Mononuclear cell (primary cell): ENCODE measurements around the gene SP2. TPM values are rescaled to one million over a fixed set of nuclear protein-coding genes. Genes with fewer than 3 reads are reported as not detected.

Experiments
- H3K27me3 ChIP-seq: 2 replicates; pipeline ENCODE4 v1.6.0; 2011; ENCODE audit warnings: low read length, control low read depth; ENCODE audit not compliant: insufficient read depth
- H3K4me1 ChIP-seq: 2 replicates; pipeline ENCODE4 v1.5.1; 2011; ENCODE audit warnings: mild to moderate bottlenecking, low read length, control low read depth; ENCODE audit not compliant: insufficient read depth
- H3K4me3 ChIP-seq: 2 replicates; pipeline ENCODE4 v1.5.1; 2011; ENCODE audit warnings: mild to moderate bottlenecking, low read length, moderate library complexity
- H3K9me3 ChIP-seq: 2 replicates; pipeline ENCODE4 v1.5.1; 2011; ENCODE audit warnings: low read depth, mild to moderate bottlenecking, control low read depth, low read length
- total RNA-seq: library from RNA; depleted of rRNA; stranded (reverse); fragments of >200 nt; gene quantifications from one replicate; pipeline ENCODE4 v1.2.3, GENCODE V29; 2012

The SP2 gene
- total RNA-seq, 1 donor = 2.5 TPM

- H3K4me1 ChIP-seq = peaks cover 5% of the 10 kb centered on the region
- no peak overlapping the region for H3K4me3 ChIP-seq
- no peaks in the 10 kb centered on the region for H3K9me3 ChIP-seq
- no peaks in the 10 kb centered on the region for H3K27me3 ChIP-seq
These were observed 33.2 kb upstream of the SP2 start for GRCh38 chr17:47862621-47863440.

- peaks cover 5% of the 10 kb centered on the region for H3K4me1 ChIP-seq
- no peak overlapping the region for H3K4me3 ChIP-seq
- peaks cover 1% of the 10 kb centered on the region for H3K27me3 ChIP-seq
- H3K9me3 ChIP-seq = no peaks in the 10 kb centered on the region
These were observed 31.2 kb upstream of the SP2 start for GRCh38 chr17:47864791-47865216.

- H3K4me3 ChIP-seq = no peak overlapping the region
- peaks cover 5% of the 10 kb centered on the region for H3K4me1 ChIP-seq
- H3K27me3 ChIP-seq = peaks cover 14% of the 10 kb centered on the region
- no peaks in the 10 kb centered on the region for H3K9me3 ChIP-seq
These were observed 29.1 kb upstream of the SP2 start for GRCh38 chr17:47866941-47867340.

GRCh38 chr17:47867813-47868533 lies 28.1 kb upstream of the SP2 start:
- Histone ChIP-seq H3K4me1 (peaks cover 3% of the 10 kb centered on the region), H3K4me3 (no peak overlapping the region), H3K9me3 (no peaks in the 10 kb centered on the region), H3K27me3 (peaks cover 23% of the 10 kb centered on the region)

- Histone ChIP-seq H3K9me3 (no peaks in the 10 kb centered on the region), H3K4me3 (no peak overlapping the region), H3K4me1 (no peaks in the 10 kb centered on the region), H3K27me3 (peaks cover 26% of the 10 kb centered on the region)
These were observed 26.9 kb upstream of the SP2 start for GRCh38 chr17:47869114-47869513.

- no peaks in the 10 kb centered on the region for H3K9me3 ChIP-seq
- no peaks in the 10 kb centered on the region for H3K4me1 ChIP-seq
- no peak overlapping the region for H3K4me3 ChIP-seq
- peaks cover 26% of the 10 kb centered on the region for H3K27me3 ChIP-seq
These were observed 26.0 kb upstream of the SP2 start for GRCh38 chr17:47870056-47870455.

- no peaks in the 10 kb centered on the region for H3K9me3 ChIP-seq
- no peak overlapping the region for H3K4me3 ChIP-seq
- no peaks in the 10 kb centered on the region for H3K4me1 ChIP-seq
- peaks cover 26% of the 10 kb centered on the region for H3K27me3 ChIP-seq
These were observed 25.0 kb upstream of the SP2 start for GRCh38 chr17:47871048-47871447.

- H3K9me3 ChIP-seq = no peaks in the 10 kb centered on the region
- H3K4me3 ChIP-seq = no peak overlapping the region
- peaks cover 26% of the 10 kb centered on the region for H3K27me3 ChIP-seq
- H3K4me1 ChIP-seq = no peaks in the 10 kb centered on the region
These were observed 23.9 kb upstream of the SP2 start for GRCh38 chr17:47872019-47872650.

GRCh38 chr17:47872651-47873161 lies 23.3 kb upstream of the SP2 start:
- no peak overlapping the region for H3K4me3 ChIP-seq
- H3K27me3 ChIP-seq = peaks cover 26% of the 10 kb centered on the region
- no peaks in the 10 kb centered on the region for H3K4me1 ChIP-seq
- no peaks in the 10 kb centered on the region for H3K9me3 ChIP-seq

GRCh38 chr17:47873200-47874090 lies 22.6 kb upstream of the SP2 start:
- Histone ChIP-seq H3K27me3 (peaks cover 26% of the 10 kb centered on the region), H3K9me3 (no peaks in the 10 kb centered on the region), H3K4me3 (no peak overlapping the region), H3K4me1 (no peaks in the 10 kb centered on the region)

- Histone ChIP-seq H3K9me3 (no peaks in the 10 kb centered on the region), H3K27me3 (peaks cover 20% of the 10 kb centered on the region), H3K4me1 (no peaks in the 10 kb centered on the region), H3K4me3 (no peak overlapping the region)
These were observed 20.7 kb upstream of the SP2 start for GRCh38 chr17:47875011-47875985.

GRCh38 chr17:47877368-47878034 lies 18.5 kb upstream of the SP2 start:
- Histone ChIP-seq H3K27me3 (peaks cover 8% of the 10 kb centered on the region), H3K4me3 (no peak overlapping the region), H3K9me3 (no peaks in the 10 kb centered on the region), H3K4me1 (peaks cover 7% of the 10 kb centered on the region)
